Occipital lobe (tissue), 2 donors: ENCODE measurements around the gene MST1. TPM values are rescaled to one million over a fixed set of nuclear protein-coding genes. Genes with fewer than 3 reads are reported as not detected.

Experiments
- DNase-seq: peaks from one replicate; lab custom pipeline; 2025; lab: John Stamatoyannopoulos, UW
- total RNA-seq: library from RNA; depleted of rRNA; stranded (reverse); fragments of >200 nt; gene quantifications from one replicate; pipeline ENCODE4 v1.2.3, GENCODE V29; 2014

The MST1 gene
- total RNA-seq, 1 donor from 2014 or later = 7.5 TPM

DNA sequence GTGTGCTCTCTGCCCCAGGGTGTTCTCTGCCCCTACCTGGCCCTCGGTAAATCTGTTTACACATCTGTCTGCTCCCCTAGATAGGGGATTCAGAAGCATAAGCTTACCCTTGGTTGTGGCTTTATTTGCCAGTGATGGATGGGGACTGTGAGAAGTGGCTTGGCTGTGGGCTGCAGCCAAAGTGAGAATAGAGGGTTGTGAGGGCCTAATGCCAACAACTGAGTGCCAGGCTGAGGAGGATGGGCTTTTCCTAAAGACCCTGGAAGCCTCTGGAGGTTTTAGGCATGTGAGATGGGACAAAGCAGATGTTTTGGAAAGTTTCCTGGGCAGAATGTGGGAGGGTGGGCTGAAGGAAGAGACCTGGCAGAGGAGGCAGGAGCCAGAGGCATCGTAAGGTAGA is 30.6 kb downstream of the MST1 start:
- DNase-seq = no peak

- DNase-seq = no peak
Measured at GRCh38 chr3:49657208-49657915, 31.9 kb downstream of the MST1 start.

DNA sequence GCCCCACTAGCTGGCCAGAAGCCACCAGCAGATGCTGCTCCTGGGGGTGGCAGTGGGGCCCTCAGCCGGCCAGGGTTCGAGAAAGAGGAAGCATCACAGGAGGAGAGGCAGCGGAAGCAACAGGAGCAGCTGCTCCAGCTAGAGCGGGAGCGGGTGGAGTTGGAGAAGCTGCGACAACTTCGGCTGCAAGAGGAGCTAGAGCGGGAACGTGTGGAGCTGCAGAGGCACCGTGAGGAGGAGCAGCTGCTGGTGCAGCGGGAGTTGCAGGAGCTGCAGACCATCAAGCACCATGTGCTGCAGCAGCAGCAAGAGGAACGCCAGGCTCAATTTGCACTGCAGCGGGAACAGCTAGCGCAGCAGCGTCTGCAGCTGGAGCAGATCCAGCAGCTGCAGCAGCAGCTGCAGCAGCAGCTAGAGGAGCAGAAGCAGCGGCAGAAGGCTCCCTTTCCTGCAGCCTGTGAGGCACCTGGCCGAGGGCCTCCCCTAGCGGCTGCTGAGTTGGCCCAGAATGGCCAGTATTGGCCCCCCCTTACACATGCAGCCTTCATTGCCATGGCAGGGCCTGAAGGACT is 32.6 kb downstream of the MST1 start:
- no peak for DNase-seq

DNA sequence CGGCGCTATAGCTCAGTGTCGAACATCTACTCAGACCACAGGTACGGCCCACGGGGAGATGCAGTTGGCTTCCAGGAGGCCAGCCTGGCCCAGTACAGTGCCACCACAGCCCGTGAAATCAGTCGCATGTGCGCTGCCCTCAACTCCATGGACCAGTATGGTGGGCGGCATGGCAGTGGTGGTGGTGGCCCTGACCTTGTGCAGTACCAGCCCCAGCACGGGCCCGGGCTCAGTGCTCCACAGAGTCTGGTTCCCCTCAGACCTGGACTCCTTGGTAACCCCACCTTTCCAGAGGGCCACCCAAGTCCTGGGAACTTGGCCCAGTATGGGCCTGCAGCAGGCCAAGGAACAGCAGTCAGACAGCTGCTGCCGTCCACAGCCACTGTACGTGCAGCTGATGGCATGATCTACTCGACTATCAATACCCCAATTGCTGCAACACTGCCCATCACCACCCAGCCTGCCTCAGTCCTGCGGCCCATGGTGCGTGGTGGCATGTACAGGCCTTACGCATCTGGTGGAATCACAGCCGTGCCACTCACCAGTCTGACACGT is 33.5 kb downstream of the MST1 start:
- no peak for DNase-seq

DNA sequence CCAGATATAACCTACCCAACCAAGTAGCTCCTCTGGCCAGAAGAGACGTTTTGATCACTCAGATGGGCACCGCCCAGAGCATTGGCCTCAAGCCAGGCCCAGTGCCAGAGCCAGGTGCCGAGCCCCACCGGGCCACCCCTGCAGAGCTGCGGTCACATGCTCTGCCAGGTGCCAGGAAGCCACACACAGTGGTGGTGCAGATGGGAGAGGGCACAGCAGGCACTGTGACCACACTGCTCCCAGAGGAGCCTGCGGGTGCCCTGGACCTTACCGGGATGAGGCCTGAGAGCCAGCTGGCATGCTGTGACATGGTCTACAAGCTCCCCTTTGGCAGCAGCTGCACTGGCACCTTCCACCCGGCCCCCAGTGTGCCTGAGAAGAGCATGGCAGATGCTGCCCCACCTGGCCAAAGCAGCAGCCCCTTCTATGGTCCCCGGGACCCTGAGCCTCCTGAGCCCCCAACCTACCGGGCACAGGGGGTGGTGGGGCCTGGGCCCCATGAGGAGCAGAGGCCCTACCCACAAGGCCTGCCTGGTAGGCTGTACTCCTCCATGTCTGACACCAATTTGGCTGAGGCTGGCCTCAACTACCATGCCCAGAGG is 34.2 kb downstream of the MST1 start:
- no peak for DNase-seq

DNA sequence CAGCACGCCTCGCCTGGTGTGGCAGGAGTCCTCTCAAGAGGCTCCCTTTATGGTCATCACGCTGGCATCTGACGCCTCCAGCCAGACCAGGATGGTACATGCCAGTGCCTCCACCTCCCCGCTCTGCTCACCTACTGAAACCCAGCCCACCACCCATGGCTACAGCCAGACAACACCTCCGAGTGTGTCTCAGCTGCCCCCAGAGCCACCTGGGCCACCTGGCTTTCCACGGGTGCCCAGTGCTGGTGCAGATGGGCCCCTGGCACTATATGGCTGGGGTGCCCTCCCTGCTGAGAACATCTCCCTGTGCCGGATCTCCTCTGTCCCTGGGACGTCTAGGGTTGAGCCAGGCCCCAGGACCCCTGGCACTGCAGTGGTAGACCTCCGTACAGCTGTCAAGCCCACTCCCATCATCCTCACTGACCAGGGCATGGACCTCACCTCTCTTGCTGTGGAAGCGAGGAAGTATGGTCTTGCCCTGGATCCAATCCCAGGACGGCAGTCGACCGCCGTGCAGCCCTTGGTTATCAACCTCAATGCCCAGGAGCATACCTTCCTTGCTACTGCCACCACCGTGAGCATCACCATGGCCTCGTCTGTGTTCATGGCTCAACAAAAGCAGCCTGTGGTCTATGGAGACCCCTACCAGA is 35.0 kb downstream of the MST1 start:
- DNase-seq = no peak

- DNase-seq = no peak
Measured at GRCh38 chr3:49653621-49654020, 35.7 kb downstream of the MST1 start.

DNA sequence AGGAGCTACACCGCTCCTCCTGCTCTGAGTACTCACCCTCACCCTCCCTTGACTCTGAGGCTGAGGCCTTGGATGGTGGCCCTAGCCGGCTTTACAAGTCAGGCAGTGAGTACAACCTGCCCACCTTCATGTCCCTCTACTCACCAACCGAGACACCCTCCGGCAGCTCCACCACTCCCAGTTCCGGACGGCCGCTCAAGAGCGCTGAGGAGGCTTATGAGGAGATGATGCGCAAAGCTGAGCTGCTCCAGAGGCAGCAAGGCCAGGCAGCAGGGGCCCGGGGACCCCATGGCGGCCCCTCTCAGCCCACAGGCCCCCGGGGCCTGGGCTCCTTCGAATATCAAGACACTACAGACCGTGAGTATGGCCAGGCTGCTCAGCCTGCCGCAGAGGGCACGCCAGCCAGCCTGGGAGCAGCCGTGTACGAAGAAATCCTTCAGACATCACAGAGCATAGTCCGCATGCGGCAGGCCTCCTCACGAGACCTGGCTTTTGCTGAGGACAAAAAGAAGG is 36.3 kb downstream of the MST1 start:
- no peak for DNase-seq

DNA sequence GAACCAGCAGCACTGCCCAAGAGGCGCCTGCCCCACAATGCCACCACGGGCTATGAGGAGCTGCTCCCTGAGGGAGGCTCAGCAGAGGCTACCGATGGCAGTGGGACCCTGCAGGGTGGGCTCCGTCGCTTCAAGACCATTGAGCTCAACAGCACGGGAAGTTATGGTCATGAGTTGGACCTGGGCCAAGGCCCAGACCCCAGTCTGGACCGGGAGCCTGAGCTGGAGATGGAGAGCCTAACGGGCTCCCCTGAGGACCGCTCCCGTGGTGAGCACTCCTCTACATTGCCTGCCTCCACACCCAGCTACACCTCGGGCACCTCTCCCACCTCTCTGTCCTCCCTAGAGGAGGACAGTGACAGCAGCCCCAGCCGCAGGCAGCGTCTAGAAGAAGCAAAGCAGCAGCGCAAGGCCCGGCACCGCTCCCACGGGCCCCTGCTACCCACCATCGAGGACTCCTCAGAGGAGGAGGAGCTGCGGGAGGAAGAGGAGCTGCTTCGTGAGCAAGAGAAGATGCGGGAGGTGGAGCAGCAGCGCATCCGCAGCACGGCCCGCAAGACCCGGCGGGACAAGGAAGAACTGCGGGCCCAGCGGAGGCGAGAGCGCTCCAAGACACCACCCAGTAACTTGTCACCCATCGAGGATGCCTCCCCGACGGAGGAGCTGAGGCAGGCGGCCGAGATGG is 36.9 kb downstream of the MST1 start:
- DNase-seq = no peak

DNA sequence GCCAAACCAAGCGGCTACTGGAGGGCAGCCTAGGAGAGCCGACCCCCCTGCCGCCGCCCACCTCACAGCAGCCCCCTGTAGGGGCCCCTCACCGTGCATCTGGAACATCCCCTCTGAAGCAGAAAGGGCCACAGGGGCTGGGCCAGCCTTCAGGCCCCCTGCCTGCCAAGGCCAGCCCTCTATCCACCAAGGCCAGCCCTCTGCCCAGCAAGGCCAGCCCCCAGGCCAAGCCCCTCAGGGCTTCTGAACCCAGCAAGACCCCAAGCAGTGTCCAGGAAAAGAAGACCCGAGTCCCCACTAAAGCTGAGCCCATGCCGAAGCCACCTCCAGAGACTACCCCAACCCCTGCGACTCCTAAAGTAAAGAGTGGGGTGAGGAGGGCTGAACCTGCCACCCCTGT is 38.6 kb downstream of the MST1 start:
- no peak for DNase-seq

- no peak for DNase-seq
Measured at GRCh38 chr3:49650177-49650576, 39.1 kb downstream of the MST1 start.

GRCh38 chr3:49649576-49649975 is 39.7 kb downstream of the MST1 start:
- no peak for DNase-seq

GRCh38 chr3:49648354-49649019 is 40.8 kb downstream of the MST1 start:
- DNase-seq = no peak

GRCh38 chr3:49647741-49648140 is 41.5 kb downstream of the MST1 start:
- DNase-seq = no peak

DNA sequence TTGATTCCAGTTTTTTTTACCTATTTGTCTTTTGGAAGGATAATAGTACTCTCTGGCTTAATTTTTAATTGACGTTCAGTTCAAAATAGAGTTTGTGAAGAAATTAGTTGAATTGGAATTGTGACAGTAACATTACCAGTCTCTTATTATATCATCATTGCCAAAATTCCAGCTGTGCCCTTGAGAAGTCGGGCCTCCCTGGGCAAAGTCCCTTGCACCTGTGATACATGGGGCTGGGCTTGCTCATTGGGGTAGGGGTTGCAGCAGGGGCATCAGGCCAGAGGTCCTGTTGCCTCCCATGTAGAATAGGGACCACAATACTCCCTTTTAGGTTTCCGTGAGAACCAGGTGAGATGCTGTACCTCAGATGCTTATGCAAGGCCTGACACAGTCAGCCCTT is 43.0 kb downstream of the MST1 start:
- no peak for DNase-seq

DNA sequence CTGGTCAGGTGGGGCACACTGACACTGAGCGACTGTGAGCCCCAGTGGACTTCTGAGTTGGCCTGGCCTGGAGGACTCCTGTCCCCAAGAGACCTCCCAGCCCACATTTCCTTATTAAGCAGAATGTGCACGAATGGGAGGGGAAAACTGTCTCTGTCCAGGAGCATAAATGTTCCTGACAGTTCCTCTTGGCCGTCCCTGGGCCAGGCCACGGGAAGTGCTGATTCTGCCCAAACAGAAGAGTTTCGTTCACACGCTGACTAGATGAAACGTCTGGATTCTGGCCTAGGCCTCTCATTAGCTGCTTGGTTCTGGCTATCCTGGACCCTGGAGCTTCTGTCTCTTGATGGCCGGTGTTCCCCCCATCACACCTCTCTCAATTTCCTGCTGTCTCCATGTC is 44.6 kb downstream of the MST1 start:
- DNase-seq = no peak

DNA sequence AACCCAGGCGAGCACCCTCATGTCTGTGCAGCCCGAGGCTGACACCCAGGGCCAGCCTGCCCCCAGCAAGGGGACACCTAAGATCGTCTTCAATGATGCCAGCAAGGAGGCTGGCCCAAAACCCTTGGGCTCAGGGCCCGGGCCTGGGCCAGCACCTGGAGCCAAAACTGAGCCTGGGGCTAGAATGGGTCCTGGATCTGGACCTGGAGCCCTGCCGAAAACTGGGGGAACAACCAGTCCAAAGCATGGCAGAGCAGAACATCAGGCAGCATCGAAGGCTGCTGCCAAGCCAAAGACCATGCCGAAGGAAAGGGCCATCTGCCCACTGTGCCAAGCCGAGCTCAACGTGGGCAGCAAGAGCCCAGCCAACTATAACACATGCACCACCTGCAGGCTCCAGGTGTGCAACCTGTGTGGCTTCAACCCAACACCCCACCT is 46.5 kb downstream of the MST1 start:
- DNase-seq = no peak

DNA sequence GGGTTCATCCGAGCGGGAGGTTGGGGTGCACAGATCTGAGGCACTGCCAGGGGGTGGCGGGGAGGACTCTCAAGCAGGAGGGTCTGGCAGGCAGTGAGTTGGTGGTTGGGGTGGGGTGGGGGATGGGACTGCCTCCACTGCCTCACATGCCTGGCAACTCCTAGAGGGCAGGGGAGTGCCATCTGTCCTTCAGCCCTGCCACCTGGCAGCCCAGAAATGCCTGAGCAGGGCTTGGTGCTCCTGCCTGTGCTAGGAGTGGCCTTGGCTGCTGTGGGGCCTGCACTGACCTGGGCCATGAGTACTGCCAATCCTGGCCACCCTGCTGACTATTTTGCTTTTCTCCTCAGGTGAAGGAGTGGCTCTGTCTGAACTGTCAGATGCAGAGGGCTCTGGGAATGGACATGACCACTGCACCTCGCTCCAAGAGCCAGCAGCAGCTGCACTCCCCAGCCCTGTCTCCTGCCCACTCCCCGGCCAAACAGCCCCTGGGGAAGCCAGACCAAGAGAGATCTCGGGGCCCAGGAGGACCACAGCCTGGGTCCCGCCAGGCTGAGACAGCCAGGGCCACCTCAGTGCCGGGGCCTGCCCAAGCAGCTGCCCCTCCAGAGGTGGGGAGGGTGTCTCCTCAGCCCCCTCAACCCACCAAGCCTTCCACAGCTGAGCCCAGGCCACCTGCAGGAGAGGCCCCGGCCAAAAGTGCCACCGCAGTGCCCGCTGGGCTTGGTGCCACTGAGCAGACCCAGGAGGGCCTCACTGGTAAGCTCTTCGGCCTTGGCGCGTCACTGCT is 47.2 kb downstream of the MST1 start:
- no peak for DNase-seq

GRCh38 chr3:49641292-49641691 is 48.0 kb downstream of the MST1 start:
- DNase-seq = no peak

DNA sequence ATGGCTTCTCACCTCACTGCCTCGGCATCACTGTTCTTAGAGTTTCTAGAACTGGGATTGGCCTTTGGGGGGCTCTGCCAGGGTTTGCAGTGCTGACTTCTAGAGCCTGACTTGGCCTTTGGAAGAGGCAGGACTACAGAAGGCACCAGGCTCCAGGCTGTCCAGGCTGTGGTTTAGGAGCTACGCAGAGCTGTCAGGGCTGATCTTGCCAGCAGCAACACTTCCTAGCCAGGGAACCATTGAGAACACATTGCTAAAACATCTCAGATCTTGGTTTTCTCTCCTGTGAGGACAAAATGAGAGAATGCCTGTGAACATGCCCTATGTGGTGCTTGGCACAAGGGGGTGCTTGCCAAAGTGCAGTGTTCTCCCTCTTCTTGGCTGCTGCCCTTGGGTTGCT is 49.7 kb downstream of the MST1 start:
- DNase-seq = no peak
